ENCODE measurements around the gene SCARB2.
A peak's percentile ranks its signal among the peaks of the same experiment; 100 is the strongest.

SCARB2 gene

GRCh38 chr4:76233083-76233482, 19.5 kb upstream of the SCARB2 start:
- Histone ChIP-seq H3K4me3 (ENCODE audit: low read length in 2 of 2) (peak overlapping the region in 1 of 2 donors; percentile 52), H3K18ac (ENCODE audit: low read length) (no peak overlapping the region), H2BK120ac (ENCODE audit: low read depth, low read length) (no peak overlapping the region), H3K27me3 (ENCODE audit: control insufficient read depth in 3 of 3, insufficient read depth in 3 of 3, low read depth in 1 of 3, low read length in 3 of 3) (no peaks in the 10 kb centered on the region), H3K14ac (ENCODE audit: low read length) (no peak overlapping the region), H3K9me3 (replicated peaks in 1 of 2; ENCODE audit: control insufficient read depth in 2 of 2, insufficient read depth in 1 of 2, low read depth in 1 of 2, low read length in 2 of 2) (peaks cover 3 to 15% of the 10 kb centered on the region in 2 donors), H3K4ac (ENCODE audit: low read length) (no peak overlapping the region), H3K4me1 (ENCODE audit: control insufficient read depth in 2 of 2, insufficient read depth in 1 of 2, low read depth in 1 of 2, low read length in 2 of 2) (peaks cover 2 to 4% of the 10 kb centered on the region in 2 donors), H2BK12ac (ENCODE audit: low read length) (no peak overlapping the region), H2AFZ (ENCODE audit: low read length) (no peak overlapping the region), H3K79me1 (ENCODE audit: low read depth, low read length) (no peaks in the 10 kb centered on the region), H4K8ac (ENCODE audit: low read depth, low read length) (no peak overlapping the region), H2BK15ac (ENCODE audit: low read length) (no peak overlapping the region), H3K9ac (ENCODE audit: low read depth, low read length, poor library complexity) (no peak overlapping the region), H4K91ac (ENCODE audit: low read depth, low read length, poor library complexity) (no peak overlapping the region), H3K36me3 (replicated peaks in 1 of 2; ENCODE audit: control insufficient read depth in 2 of 2, insufficient read depth in 2 of 2, low read length in 2 of 2) (no peaks in the 10 kb centered on the region), H2BK5ac (ENCODE audit: low read length) (no peak overlapping the region), H3K4me2 (ENCODE audit: insufficient read depth, low read length, poor library complexity, severe bottlenecking) (no peak overlapping the region), H3K23ac (ENCODE audit: low read depth, low read length, poor library complexity) (no peak overlapping the region), H3K27ac (replicated peaks; ENCODE audit: low read length) (no peak overlapping the region), H2AK5ac (ENCODE audit: low read depth, low read length) (no peak overlapping the region)
- WGBS, 2 donors (ENCODE audit: extremely low coverage in 2 of 2, insufficient read length in 2 of 2, insufficient replicate concordance in 1 of 2) = no CpG with 5 or more reads among the region's 4 CpGs
- no peak for DNase-seq (ENCODE audit: low spot score)

- Histone ChIP-seq H3K4me2 (ENCODE audit: insufficient read depth, low read length, poor library complexity, severe bottlenecking) (no peak overlapping the region), H2BK12ac (ENCODE audit: low read length) (no peak overlapping the region), H4K91ac (ENCODE audit: low read depth, low read length, poor library complexity) (no peak overlapping the region), H3K9ac (ENCODE audit: low read depth, low read length, poor library complexity) (no peak overlapping the region), H2BK15ac (ENCODE audit: low read length) (no peak overlapping the region), H3K27me3 (ENCODE audit: control insufficient read depth in 3 of 3, insufficient read depth in 3 of 3, low read depth in 1 of 3, low read length in 3 of 3) (no peaks in the 10 kb centered on the region), H3K36me3 (replicated peaks in 1 of 2; ENCODE audit: control insufficient read depth in 2 of 2, insufficient read depth in 2 of 2, low read length in 2 of 2) (no peaks in the 10 kb centered on the region), H3K4me3 (ENCODE audit: low read length in 2 of 2) (no peak overlapping the region), H2AK5ac (ENCODE audit: low read depth, low read length) (no peak overlapping the region), H3K14ac (ENCODE audit: low read length) (no peak overlapping the region), H3K4ac (ENCODE audit: low read length) (no peak overlapping the region), H3K23ac (ENCODE audit: low read depth, low read length, poor library complexity) (no peak overlapping the region), H3K4me1 (ENCODE audit: control insufficient read depth in 2 of 2, insufficient read depth in 1 of 2, low read depth in 1 of 2, low read length in 2 of 2) (peaks cover 2 to 4% of the 10 kb centered on the region in 2 donors), H2AFZ (ENCODE audit: low read length) (no peak overlapping the region), H2BK5ac (ENCODE audit: low read length) (no peak overlapping the region), H3K18ac (ENCODE audit: low read length) (no peak overlapping the region), H4K8ac (ENCODE audit: low read depth, low read length) (no peak overlapping the region), H3K79me1 (ENCODE audit: low read depth, low read length) (no peaks in the 10 kb centered on the region), H2BK120ac (ENCODE audit: low read depth, low read length) (no peak overlapping the region), H3K9me3 (replicated peaks in 1 of 2; ENCODE audit: control insufficient read depth in 2 of 2, insufficient read depth in 1 of 2, low read depth in 1 of 2, low read length in 2 of 2) (peaks cover 3 to 15% of the 10 kb centered on the region in 2 donors), H3K27ac (replicated peaks; ENCODE audit: low read length) (no peak overlapping the region)
- no CpG with 5 or more reads among the region's 1 CpG for WGBS, 2 donors (ENCODE audit: extremely low coverage in 2 of 2, insufficient read length in 2 of 2, insufficient replicate concordance in 1 of 2)
- DNase-seq (ENCODE audit: low spot score) = no peak
Measured at GRCh38 chr4:76232681-76233080, 19.1 kb upstream of the SCARB2 start.

GRCh38 chr4:76226418-76226817, 12.8 kb upstream of the SCARB2 start:
- H3K4me2 ChIP-seq (ENCODE audit: insufficient read depth, low read length, poor library complexity, severe bottlenecking) = no peak overlapping the region
- no CpG with 5 or more reads among the region's 1 CpG for WGBS, 2 donors (ENCODE audit: extremely low coverage in 2 of 2, insufficient read length in 2 of 2, insufficient replicate concordance in 1 of 2)

DNA sequence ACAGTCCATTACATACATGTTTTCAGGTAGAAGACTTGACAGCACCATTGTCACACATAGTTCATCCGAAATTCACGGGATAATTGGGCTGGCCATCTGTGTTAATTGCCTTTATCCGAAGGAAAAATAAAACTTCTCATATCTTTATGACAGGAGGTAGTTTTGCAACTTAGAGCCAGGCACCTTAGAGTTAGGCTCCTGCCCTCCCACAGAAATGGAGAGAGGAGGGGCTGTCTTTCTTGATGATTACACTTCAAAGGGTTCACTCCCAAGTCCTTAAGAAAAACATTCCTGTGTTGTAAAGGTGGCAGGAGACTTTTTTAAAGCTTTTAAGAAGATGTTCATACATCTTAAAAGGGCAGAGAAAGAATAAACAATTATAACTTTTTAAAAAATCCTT, 10.5 kb upstream of the SCARB2 start:
- Histone ChIP-seq H3K23ac (ENCODE audit: low read depth, low read length, poor library complexity) (no peak overlapping the region), H3K4ac (ENCODE audit: low read length) (no peak overlapping the region), H3K9me3 (replicated peaks in 1 of 2; ENCODE audit: control insufficient read depth in 2 of 2, insufficient read depth in 1 of 2, low read depth in 1 of 2, low read length in 2 of 2) (peaks cover 0 to 5% of the 10 kb centered on the region in 2 donors), H3K4me1 (ENCODE audit: control insufficient read depth in 2 of 2, insufficient read depth in 1 of 2, low read depth in 1 of 2, low read length in 2 of 2) (no peaks in the 10 kb centered on the region), H4K8ac (ENCODE audit: low read depth, low read length) (no peak overlapping the region), H3K9ac (ENCODE audit: low read depth, low read length, poor library complexity) (no peak overlapping the region), H4K91ac (ENCODE audit: low read depth, low read length, poor library complexity) (no peak overlapping the region), H2BK12ac (ENCODE audit: low read length) (no peak overlapping the region), H2BK120ac (ENCODE audit: low read depth, low read length) (no peak overlapping the region), H3K4me3 (ENCODE audit: low read length in 2 of 2) (no peak overlapping the region), H2AK5ac (ENCODE audit: low read depth, low read length) (no peak overlapping the region), H3K36me3 (replicated peaks in 1 of 2; ENCODE audit: control insufficient read depth in 2 of 2, insufficient read depth in 2 of 2, low read length in 2 of 2) (no peaks in the 10 kb centered on the region), H2AFZ (ENCODE audit: low read length) (no peak overlapping the region), H3K18ac (ENCODE audit: low read length) (no peak overlapping the region), H3K79me1 (ENCODE audit: low read depth, low read length) (no peaks in the 10 kb centered on the region), H2BK15ac (ENCODE audit: low read length) (no peak overlapping the region), H2BK5ac (ENCODE audit: low read length) (no peak overlapping the region), H3K14ac (ENCODE audit: low read length) (no peak overlapping the region), H3K4me2 (ENCODE audit: insufficient read depth, low read length, poor library complexity, severe bottlenecking) (no peak overlapping the region), H3K27me3 (ENCODE audit: control insufficient read depth in 3 of 3, insufficient read depth in 3 of 3, low read depth in 1 of 3, low read length in 3 of 3) (no peaks in the 10 kb centered on the region), H3K27ac (replicated peaks; ENCODE audit: low read length) (no peak overlapping the region)
- DNase-seq (ENCODE audit: low spot score) = no peak
- no CpG with 5 or more reads among the region's 3 CpGs for WGBS, 2 donors (ENCODE audit: extremely low coverage in 2 of 2, insufficient read length in 2 of 2, insufficient replicate concordance in 1 of 2)

More at GRCh38 chr4:76226418-76226817, 12.8 kb upstream of the SCARB2 start:
- H3K27me3 ChIP-seq (ENCODE audit: control insufficient read depth in 3 of 3, insufficient read depth in 3 of 3, low read depth in 1 of 3, low read length in 3 of 3) = no peaks in the 10 kb centered on the region
- DNase-seq (ENCODE audit: low spot score) = no peak
- no peaks in the 10 kb centered on the region for H3K36me3 ChIP-seq (replicated peaks in 1 of 2; ENCODE audit: control insufficient read depth in 2 of 2, insufficient read depth in 2 of 2, low read length in 2 of 2)
- H2AFZ ChIP-seq (ENCODE audit: low read length) = no peak overlapping the region
- H2BK120ac ChIP-seq (ENCODE audit: low read depth, low read length) = no peak overlapping the region
- H3K23ac ChIP-seq (ENCODE audit: low read depth, low read length, poor library complexity) = no peak overlapping the region
- no peak overlapping the region for H3K4me3 ChIP-seq (ENCODE audit: low read length in 2 of 2)
- H3K9me3 ChIP-seq (replicated peaks in 1 of 2; ENCODE audit: control insufficient read depth in 2 of 2, insufficient read depth in 1 of 2, low read depth in 1 of 2, low read length in 2 of 2) = peaks cover 3 to 15% of the 10 kb centered on the region in 2 donors
- no peak overlapping the region for H2AK5ac ChIP-seq (ENCODE audit: low read depth, low read length)
- H3K79me1 ChIP-seq (ENCODE audit: low read depth, low read length) = no peaks in the 10 kb centered on the region
- no peak overlapping the region for H3K18ac ChIP-seq (ENCODE audit: low read length)
- H3K4ac ChIP-seq (ENCODE audit: low read length) = no peak overlapping the region
- H4K91ac ChIP-seq (ENCODE audit: low read depth, low read length, poor library complexity) = no peak overlapping the region
- no peak overlapping the region for H2BK15ac ChIP-seq (ENCODE audit: low read length)
- no peak overlapping the region for H2BK5ac ChIP-seq (ENCODE audit: low read length)
- H3K27ac ChIP-seq (replicated peaks; ENCODE audit: low read length) = no peak overlapping the region
- H3K9ac ChIP-seq (ENCODE audit: low read depth, low read length, poor library complexity) = no peak overlapping the region
- no peak overlapping the region for H2BK12ac ChIP-seq (ENCODE audit: low read length)
- no peak overlapping the region for H3K14ac ChIP-seq (ENCODE audit: low read length)
- no peak overlapping the region for H4K8ac ChIP-seq (ENCODE audit: low read depth, low read length)
- no peaks in the 10 kb centered on the region for H3K4me1 ChIP-seq (ENCODE audit: control insufficient read depth in 2 of 2, insufficient read depth in 1 of 2, low read depth in 1 of 2, low read length in 2 of 2)
